Measurements from ENCODE around the gene AMT. TPM values are rescaled to one million over a fixed set of nuclear protein-coding genes. Genes with fewer than 3 reads are reported as not detected.
A peak's percentile ranks its signal among the peaks of the same experiment; 100 is the strongest.

Gene AMT
- total RNA-seq, 2 donors from 2014 or later: 44.4 to 51.7 TPM

DNA sequence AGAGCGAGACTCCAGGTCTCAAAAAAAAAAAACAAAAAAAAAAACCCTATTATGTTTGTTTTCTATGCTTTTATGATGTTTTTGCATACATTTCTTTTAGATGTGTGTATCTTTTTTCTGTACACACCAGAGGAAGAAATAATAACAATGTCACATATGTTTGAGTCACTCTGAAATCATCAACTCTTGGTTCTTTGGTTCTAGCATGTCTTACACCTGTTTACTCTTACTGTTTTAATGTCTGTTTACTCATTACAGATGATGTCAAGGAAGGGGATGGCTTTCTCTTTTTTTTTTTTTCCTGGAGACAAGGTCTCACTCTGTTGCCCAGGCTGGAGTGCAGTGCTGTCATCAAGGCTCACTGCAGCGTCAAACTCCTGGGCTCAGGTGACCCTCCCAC, 34.6 kb downstream of the AMT start:
- Mint-ChIP-seq H3K36me3 (ENCODE audit: low read depth) (peaks cover 23% of the 10 kb centered on the region), H3K4me3 (no peak overlapping the region), H3K9me3 (peaks cover 2% of the 10 kb centered on the region), H3K27me3 (ENCODE audit: insufficient read depth) (no peaks in the 10 kb centered on the region), H3K4me1 (no peaks in the 10 kb centered on the region), H3K27ac (no peak overlapping the region)
- no peaks in the 10 kb centered on the region for H3K9me3 ChIP-seq (ENCODE audit: control insufficient read depth, low read length)
- peaks cover 13% of the 10 kb centered on the region for H3K36me3 ChIP-seq (ENCODE audit: control insufficient read depth, insufficient read depth, low read length)
- WGBS, 2 experiments (ENCODE audit: insufficient coverage in 1 of 2, insufficient read length in 1 of 2): 92 to 100% methylated on average over 1 to 2 of the region's 2 CpGs
- no peaks in the 10 kb centered on the region for H3K4me1 ChIP-seq (ENCODE audit: control insufficient read depth, insufficient read depth, low read length)
- no peaks in the 10 kb centered on the region for H3K27me3 ChIP-seq (ENCODE audit: control insufficient read depth, insufficient read depth, low read length, poor library complexity, severe bottlenecking)
- no peak overlapping the region for H3K27ac ChIP-seq (ENCODE audit: low read depth, low read length)
- DNase-seq: no peak
- no peak for TF ChIP-seq CTCF (conservative IDR thresholded peaks at IDR 0.05)
- H3K4me3 ChIP-seq (ENCODE audit: low read length): no peak overlapping the region
- no peak overlapping the region for H3K9ac ChIP-seq (ENCODE audit: extremely low read depth, low read length, poor library complexity, severe bottlenecking)

DNA sequence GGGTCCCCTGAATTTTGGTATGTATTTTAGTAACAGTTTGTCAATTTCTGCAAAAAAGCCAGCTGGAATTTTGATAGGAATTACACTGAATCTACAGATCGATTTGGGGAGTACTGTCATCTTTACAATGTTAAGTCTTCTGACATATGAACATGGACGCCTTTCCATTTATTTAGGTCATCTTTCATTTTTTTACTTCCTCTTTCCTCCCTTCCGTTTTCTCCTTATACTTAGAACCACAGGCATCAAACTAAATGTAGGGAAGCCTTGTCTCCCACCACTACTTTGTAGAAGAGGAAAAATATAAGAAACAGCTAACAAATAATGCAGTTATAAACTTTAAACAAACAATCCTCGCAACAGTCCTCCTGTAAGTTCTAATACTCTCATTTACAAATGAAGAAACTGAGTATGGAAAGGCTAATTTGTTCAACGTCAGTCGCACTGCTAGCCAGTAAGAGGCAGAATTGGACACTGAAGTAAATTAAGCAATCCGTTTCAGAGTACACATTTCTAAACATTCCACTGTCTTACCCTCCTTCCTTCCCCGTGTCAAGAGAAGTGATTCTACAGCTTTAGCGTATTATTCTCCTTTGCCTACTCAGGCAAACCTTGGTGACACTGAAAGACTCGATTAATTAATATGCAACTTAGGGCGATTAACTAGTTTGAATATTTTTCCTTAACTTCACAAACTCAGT, 36.1 kb downstream of the AMT start:
- H3K4me1 ChIP-seq (ENCODE audit: control insufficient read depth, insufficient read depth, low read length): no peaks in the 10 kb centered on the region
- Mint-ChIP-seq H3K4me3 (no peak overlapping the region), H3K36me3 (ENCODE audit: low read depth) (peaks cover 20% of the 10 kb centered on the region), H3K9me3 (peaks cover 2% of the 10 kb centered on the region), H3K27me3 (ENCODE audit: insufficient read depth) (no peaks in the 10 kb centered on the region), H3K4me1 (no peaks in the 10 kb centered on the region), H3K27ac (no peak overlapping the region)
- H3K27me3 ChIP-seq (ENCODE audit: control insufficient read depth, insufficient read depth, low read length, poor library complexity, severe bottlenecking): no peaks in the 10 kb centered on the region
- no peak overlapping the region for H3K9ac ChIP-seq (ENCODE audit: extremely low read depth, low read length, poor library complexity, severe bottlenecking)
- peaks cover 13% of the 10 kb centered on the region for H3K36me3 ChIP-seq (ENCODE audit: control insufficient read depth, insufficient read depth, low read length)
- H3K4me3 ChIP-seq (ENCODE audit: low read length): no peak overlapping the region
- TF ChIP-seq CTCF (conservative IDR thresholded peaks at IDR 0.05): no peak
- WGBS, 2 experiments (ENCODE audit: insufficient coverage in 1 of 2, insufficient read length in 1 of 2): 95 to 96% methylated on average over 8 to 11 of the region's 11 CpGs
- no peaks in the 10 kb centered on the region for H3K9me3 ChIP-seq (ENCODE audit: control insufficient read depth, low read length)
- no peak overlapping the region for H3K27ac ChIP-seq (ENCODE audit: low read depth, low read length)
- no peak for DNase-seq

- no peak overlapping the region for H3K9ac ChIP-seq (ENCODE audit: extremely low read depth, low read length, poor library complexity, severe bottlenecking)
- H3K4me3 ChIP-seq (ENCODE audit: low read length): no peak overlapping the region
- H3K36me3 Mint-ChIP-seq (ENCODE audit: low read depth): peaks cover 20% of the 10 kb centered on the region
- H3K4me1 Mint-ChIP-seq: no peaks in the 10 kb centered on the region
- no peak for DNase-seq
- H3K9me3 ChIP-seq (ENCODE audit: control insufficient read depth, low read length): no peaks in the 10 kb centered on the region
- no peak overlapping the region for H3K27ac ChIP-seq (ENCODE audit: low read depth, low read length)
- no CpG with 5 or more reads among the region's 1 CpG for WGBS, 2 experiments (ENCODE audit: insufficient coverage in 1 of 2, insufficient read length in 1 of 2)
- H3K27me3 ChIP-seq (ENCODE audit: control insufficient read depth, insufficient read depth, low read length, poor library complexity, severe bottlenecking): no peaks in the 10 kb centered on the region
- H3K4me3 Mint-ChIP-seq: no peak overlapping the region
- peaks cover 2% of the 10 kb centered on the region for H3K9me3 Mint-ChIP-seq
- no peaks in the 10 kb centered on the region for H3K4me1 ChIP-seq (ENCODE audit: control insufficient read depth, insufficient read depth, low read length)
- no peaks in the 10 kb centered on the region for H3K27me3 Mint-ChIP-seq (ENCODE audit: insufficient read depth)
- no peak for TF ChIP-seq CTCF (conservative IDR thresholded peaks at IDR 0.05)
- H3K36me3 ChIP-seq (ENCODE audit: control insufficient read depth, insufficient read depth, low read length): peaks cover 13% of the 10 kb centered on the region
- H3K27ac Mint-ChIP-seq: peak overlapping the region; percentile 17
Observed at GRCh38 chr3:49385617-49386016, 36.7 kb downstream of the AMT start.

All from endodermal cell (in vitro differentiated cells).